AG08395 (cell line): ENCODE results near the gene ITGAL.
A peak's percentile ranks its signal among the peaks of the same experiment; 100 is the strongest.
"Not testable (repeated sequence)": the region's sequence is repeated elsewhere in the genome, so short reads cannot be mapped to it uniquely, and the experiment has no call there.

ENCODE experiments used
- DNase-seq: peaks from one replicate; pipeline ENCODE4 v3.0.0; 2012; ENCODE audit warnings: mixed read lengths, low spot score

ITGAL gene

GRCh38 chr16:30491744-30492308, 19.3 kb downstream of the ITGAL start:
- DNase-seq, result peak; percentile 91

- no peak for DNase-seq
These were observed 21.5 kb downstream of the ITGAL start for GRCh38 chr16:30493941-30494488.

DNA sequence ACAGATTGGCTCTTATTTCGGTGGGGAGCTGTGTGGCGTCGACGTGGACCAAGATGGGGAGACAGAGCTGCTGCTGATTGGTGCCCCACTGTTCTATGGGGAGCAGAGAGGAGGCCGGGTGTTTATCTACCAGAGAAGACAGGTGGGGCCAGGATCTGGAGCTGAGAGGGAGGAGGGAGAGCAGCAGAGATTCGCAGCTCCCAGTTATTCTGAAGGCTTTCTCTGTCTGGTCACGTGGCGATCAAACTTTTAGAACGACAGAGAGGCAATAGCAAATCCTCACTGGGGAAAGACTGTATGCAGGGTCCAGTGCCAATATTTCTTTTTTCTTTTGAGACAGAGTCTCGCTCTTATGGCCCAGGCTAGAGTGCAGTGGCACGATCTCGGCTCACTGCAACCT, 22.2 kb downstream of the ITGAL start:
- no peak for DNase-seq

GRCh38 chr16:30499284-30499683, 26.7 kb downstream of the ITGAL start:
- DNase-seq, result no peak

DNA sequence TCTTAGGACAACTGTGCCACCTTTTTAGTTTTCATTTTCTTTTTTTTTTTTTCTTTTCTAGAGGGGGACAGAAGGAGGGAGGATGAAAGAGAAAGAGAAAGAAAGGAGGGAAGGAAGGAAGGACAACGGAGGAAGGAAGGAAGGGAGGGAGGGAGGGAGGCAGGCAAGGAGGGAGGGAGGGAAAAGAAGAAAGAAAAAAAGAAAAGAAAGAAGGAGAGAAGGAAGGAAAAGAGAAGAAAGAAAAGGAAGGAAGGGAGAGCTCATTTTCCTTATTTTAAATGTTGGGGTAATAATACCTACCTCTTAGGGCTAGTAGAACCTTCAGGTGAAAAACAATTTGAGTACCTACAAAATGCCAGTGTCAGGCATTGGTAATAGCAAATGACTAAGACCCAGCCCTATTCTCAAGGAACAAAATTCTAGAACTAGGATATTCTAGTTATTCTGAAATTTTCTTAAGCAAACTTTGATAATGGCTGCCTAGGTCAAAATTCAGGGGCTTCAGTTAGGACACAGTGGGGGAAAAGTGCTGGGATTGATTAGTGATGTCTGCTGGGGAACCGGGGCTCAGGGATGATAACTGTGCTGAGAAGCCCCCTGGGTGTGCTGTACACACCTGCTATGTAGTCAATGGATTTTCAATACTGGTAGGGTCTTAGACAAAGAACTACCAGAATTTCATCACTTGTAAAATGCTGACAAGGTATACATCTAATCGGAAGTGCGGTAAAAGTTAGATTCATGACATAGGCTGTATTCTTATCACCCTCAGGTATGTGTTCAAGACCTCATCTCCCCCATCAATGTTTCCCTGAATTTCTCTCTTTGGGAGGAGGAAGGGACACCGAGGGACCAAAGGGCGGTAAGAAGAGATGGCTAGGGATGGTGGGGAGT, 31.1 kb downstream of the ITGAL start:
- DNase-seq, result no peak

- no peak for DNase-seq
These were observed 36.7 kb downstream of the ITGAL start for GRCh38 chr16:30509081-30509765.

- DNase-seq, result no peak
These were observed 37.9 kb downstream of the ITGAL start for GRCh38 chr16:30510376-30510938.

DNA sequence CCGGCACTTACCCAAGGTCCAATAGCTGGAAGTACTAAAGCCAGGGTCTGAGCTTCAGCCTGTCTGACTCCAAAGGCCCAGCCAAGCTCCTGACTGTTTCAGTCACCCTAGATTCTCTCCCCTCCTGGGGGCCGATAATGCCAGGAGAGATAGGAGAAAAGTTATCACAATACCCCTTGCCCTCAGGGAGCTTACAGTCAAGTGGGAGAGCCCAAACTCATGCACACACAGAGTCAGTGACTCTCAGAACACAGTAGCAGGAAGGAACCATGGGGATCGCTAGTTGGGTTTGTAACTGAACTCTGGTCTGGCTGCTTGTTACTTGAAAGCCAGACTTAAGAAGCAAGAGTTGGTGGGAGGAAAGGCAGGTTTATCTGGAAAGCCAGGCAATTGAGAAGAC, 39.0 kb downstream of the ITGAL start:
- DNase-seq, result no peak

DNA sequence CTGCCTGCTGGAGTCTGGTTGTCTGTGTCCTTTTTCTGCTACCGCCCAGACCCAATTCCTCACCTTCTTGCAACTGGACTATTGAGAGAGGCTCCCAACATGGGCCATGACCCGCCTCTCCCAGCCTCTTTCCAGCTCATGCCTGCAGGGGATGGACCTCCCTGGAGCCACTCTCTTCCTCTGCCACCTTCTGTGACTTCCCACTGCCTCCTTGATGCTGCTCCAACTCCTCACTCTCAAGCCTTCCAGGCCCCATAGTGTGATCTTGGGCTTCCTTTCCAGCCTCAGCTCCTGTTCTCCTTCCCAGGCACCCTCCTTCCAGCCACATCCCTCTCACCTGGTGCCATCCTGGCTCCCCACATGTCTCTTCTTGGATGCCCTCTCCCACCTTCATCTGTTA, 42.7 kb downstream of the ITGAL start:
- no peak for DNase-seq

DNA sequence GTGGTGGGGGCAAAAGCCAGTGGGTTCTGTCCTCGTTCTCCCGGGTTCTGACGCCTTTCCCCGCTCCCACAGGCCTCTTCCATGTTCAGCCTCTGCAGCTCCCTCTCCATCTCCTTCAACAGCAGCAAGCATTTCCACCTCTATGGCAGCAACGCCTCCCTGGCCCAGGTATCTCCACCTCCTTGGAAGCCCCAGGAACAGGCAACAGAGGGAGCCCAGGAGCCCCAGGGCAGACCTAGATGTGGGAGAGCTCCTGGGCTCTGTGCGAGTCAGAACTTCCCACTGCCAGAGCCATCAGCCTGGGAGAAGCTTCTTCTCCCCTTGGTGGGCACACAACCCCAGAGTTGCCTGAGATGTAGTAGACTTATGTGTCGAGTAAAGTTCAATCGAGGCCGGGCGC, 46.0 kb downstream of the ITGAL start:
- no peak for DNase-seq

GRCh38 chr16:30519120-30520049, 46.8 kb downstream of the ITGAL start:
- DNase-seq, result no peak

GRCh38 chr16:30521476-30521872, 48.9 kb downstream of the ITGAL start:
- DNase-seq, result no peak

DNA sequence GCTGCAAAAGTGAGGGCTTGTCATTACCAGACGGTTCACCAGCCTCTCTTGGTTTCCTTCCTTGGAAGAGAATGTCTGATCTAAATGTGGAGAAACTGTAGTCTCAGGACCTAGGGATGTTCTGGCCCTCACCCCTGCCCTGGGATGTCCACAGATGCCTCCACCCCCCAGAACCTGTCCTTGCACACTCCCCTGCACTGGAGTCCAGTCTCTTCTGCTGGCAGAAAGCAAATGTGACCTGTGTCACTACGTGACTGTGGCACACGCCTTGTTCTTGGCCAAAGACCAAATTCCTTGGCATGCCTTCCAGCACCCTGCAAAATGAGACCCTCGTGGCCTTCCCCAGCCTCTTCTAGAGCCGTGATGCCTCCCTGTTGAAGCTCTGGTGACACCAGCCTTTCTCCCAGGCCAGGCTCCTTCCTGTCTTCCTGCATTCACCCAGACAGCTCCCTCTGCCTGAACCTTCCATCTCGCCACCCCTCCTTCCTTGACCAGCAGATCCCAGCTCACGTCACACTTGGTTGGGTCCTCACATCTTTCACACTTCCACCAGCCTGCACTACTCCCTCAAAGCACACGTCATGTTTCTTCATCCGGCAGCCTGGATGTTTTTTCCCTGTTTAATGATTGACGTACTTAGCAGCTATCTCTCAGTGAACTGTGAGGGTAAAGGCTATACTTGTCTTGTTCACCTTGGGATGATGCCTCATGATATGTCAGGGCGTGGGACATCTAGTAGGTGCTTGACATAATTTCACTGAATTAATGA, 49.5 kb downstream of the ITGAL start:
- no peak for DNase-seq

DNA sequence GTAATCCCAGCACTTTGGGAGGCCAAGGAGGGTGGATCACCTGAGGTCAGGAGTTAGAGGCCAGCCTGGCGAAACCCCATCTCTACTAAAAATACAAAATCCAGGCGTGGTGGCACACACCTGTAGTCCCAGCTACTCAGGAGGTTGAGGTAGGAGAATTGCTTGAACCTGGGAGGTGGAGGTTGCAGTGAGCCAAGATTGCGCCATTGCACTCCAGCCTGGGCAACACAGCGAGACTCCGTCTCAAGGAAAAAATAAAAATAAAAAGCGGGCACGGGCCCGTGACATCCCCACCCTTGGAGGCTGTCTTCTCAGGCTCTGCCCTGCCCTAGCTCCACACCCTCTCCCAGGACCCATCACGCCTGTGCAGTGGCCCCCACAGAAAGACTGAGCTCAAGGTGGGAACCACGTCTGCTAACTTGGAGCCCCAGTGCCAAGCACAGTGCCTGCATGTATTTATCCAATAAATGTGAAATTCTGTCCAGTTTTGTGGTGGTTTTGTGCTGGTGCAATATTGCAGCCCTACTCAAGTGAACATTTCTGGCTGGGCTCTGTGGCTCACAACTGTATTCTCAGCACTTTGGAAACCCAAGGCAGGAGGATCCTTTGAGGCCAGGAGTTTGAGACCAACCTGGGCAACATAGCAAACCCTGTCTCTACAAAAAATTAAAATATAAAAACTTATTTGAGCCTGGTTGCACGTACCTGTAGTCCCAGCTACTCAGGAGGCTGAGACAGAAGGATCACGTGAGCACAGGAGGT, 50.3 kb downstream of the ITGAL start:
- not testable (repeated sequence) for DNase-seq

DNA sequence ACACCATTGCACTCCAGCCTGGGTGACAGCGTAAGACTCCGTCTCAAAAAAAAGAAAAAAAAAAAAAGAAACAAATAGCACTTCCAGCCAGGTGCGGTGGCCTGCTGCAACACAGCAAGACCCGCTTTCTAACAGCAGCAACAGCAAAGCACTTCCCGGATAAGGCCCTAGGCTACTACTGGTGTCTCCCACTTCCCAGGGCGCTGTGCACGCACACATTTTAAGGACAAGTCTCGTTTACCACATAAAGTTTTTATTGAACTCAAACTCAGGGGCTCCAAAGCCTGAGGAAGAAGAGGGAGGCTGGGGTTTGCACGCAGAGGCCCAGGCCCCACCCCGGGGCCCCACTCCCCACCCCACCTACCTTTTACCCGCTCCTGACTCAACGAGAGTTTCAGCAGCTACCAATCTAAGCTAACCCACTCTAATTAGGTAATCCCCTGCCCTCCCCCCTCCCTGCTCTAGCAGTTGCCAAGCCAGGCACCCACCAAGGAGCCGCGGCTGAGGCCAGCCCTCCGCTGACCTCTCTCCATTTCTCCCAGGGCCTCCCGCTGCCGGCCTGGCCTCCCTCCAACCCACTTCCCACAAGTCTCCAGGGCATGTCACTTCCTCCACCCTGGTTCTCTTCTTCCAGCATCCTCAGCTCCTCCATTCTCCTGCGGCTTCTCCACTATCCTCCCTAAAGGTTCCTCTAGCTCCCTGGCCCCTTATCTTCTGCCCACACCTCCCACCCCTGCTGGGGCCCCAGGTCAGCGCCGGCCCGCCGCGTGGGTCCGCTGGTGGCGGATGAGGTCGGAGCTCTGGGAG, 51.4 kb downstream of the ITGAL start:
- no peak for DNase-seq

GRCh38 chr16:30524575-30525568, 52.3 kb downstream of the ITGAL start:
- DNase-seq, result no peak

DNA sequence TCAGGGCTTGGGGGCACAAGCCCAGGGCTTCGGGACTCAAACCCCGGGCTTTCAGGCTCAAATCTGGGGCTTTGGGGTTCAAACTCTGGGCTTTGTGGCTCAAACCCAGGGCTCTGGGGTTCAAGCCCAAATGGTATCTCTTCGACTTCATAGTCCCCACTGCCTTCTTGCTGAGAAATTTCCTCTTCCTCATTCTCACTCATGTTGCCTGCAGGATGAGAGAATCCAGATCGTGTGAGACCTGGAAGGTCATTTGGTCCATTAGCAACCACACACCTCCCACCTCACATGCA, 53.2 kb downstream of the ITGAL start:
- DNase-seq, result no peak
